Brain pericyte (primary cell): ENCODE results near the gene RHBDD1.

Experiments used
- DNase-seq: peaks from one replicate; pipeline ENCODE4 v3.0.0-alpha.2; 2012; ENCODE audit warnings: low read depth, low spot score

RHBDD1 gene

DNA sequence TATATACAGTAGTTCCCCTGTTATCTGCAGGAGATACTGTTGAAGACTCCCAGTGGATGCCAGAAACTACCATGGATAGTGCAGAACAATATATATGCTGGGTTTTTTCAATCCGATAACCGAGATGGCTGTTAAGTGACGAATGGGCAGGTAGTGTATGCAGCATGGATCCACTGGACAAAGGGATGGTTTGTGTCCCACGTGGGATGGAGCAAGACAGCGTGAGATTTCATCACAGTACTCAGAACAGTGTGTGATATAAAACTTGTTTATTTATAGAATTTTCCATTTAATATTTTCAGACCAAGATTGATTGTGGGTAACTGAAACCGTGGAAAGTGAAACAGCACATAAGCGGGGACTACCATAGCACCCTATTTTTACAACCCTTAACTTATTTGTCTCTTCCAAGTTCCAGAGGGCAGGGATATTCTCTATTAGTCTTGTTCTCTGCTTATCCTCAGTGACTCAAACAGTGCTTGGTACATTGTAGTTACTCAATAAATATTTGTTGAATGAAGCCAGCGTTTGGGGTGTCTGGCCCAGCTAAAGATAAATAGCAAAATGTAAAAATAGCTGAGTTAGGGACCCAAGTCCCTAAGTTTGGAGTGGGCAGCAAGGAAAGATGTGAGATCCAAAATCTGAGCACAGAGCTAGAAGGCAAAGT lies 50.0 kb downstream of the RHBDD1 start:
- DNase-seq, result no peak

- DNase-seq, result no peak
Observed at GRCh38 chr2:226887940-226888339, 52.1 kb downstream of the RHBDD1 start.

GRCh38 chr2:226888378-226888965 lies 52.6 kb downstream of the RHBDD1 start:
- DNase-seq, result no peak

- DNase-seq, result no peak
Observed at GRCh38 chr2:226888971-226889370, 53.1 kb downstream of the RHBDD1 start.

DNA sequence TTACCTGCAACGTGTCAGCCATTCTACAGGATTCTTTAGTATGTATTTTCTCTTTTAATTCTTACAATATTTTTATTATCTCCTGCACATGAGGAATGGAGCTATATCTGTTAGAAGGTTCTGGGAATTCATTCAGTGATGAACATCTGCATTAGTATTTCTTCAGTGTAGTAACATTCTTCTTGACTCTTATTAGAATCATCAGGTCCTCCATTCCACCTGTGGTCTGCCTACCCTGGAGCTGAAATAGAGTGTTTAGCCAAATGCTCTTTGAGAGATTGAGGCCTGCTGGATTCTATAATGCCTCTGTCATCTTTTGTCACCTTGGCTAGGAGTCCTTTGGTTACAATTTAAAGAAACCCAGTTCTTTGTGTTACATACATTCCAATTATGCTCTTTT lies 54.4 kb downstream of the RHBDD1 start:
- no peak for DNase-seq

DNA sequence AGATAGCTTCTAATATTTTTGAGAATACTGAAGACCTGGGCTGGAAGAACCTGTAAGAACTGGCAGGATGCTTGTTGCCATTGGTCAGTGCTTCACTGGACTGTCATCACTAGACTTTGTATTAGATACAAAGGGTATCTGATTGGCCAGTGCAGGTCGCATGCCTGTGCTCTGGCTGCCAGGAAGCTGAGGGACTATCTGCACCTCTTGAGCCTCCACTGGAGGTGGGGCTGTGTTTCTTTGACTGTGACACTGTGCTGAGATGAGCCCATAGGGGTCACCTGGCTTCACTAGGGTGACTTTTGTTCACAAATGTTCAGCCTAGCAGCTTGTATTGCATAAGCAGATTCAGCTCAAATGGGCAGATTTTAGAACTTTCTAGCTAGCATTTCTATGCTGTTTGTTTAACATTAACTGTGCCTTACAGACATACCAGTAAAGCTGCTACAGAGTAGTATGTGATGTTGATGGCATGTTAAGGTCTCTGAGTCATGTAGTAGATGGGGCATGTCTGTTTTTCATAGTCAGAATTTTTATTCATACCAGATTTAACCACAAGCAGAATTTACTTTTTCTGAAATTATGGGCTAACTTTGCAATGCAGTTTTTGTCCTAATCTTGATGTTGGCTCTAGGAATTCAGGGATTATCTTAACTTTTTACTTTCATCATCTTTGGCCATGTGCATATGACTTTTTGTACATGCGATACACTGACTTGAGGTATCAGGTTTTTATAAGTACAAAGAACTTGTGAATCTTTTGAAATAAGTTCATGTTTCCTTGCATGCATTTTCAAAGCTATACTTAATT lies 56.1 kb downstream of the RHBDD1 start:
- peak; percentile 62 for DNase-seq

DNA sequence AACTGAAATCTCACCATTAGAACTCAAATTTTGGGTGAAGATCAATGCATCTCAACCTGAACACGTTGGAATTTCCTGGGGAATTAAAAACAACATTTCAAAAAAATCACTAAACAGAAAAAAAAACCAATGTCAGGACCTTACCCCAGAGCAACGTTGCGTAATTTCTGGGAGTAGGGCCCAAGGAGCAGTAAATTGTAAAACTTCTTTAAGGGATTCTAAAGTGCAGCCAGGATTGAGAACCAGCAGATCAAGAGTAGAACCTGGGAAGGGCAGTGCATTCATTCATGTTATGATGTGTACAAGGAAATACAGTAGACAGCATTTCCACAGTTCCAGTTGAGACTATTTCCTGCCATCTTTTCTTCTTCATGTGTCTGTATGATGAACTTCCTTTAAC lies 56.9 kb downstream of the RHBDD1 start:
- DNase-seq, result no peak

- no peak for DNase-seq
Observed at GRCh38 chr2:226893216-226893615, 57.4 kb downstream of the RHBDD1 start.

GRCh38 chr2:226894752-226895151 lies 58.9 kb downstream of the RHBDD1 start:
- DNase-seq, result no peak

DNA sequence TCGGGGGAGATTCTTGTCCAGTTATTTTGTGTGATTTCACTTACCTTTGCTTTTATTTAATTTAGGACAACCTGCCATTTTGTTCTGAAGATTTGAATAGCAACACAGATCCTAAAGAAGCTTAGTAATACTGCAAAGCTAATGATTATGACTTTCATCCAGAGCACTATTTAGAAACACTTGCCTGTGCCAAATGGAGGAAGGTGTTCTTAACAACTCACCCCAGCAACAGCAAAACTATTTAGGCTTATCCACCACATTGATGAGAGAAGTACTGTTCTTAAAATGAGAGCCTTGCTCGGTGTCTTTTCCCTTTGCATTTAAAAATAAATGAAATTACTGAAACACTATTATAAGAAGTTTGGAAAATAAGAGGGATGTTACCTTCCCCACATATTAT lies 59.7 kb downstream of the RHBDD1 start:
- DNase-seq, result no peak

DNA sequence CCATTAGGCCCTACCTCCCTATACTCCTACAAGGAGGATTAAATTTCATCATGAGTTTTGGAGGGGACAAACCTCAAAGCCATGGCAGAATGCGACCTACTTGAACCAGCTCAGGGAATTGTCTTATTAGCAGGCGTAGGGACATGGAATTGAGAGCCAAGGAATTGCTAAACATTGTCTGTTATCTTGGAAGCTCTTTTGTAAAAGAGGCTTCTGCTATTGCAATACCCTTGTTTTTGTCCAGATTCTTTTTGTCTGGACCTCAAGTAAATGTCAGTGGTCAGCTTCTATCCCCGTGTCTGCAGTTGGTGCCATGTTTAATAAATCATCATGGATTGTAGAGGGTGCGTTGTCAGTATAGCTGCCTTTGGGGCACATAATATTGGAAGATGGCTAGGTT lies 62.3 kb downstream of the RHBDD1 start:
- no peak for DNase-seq

- no peak for DNase-seq
Observed at GRCh38 chr2:226898897-226899296, 63.0 kb downstream of the RHBDD1 start.

DNA sequence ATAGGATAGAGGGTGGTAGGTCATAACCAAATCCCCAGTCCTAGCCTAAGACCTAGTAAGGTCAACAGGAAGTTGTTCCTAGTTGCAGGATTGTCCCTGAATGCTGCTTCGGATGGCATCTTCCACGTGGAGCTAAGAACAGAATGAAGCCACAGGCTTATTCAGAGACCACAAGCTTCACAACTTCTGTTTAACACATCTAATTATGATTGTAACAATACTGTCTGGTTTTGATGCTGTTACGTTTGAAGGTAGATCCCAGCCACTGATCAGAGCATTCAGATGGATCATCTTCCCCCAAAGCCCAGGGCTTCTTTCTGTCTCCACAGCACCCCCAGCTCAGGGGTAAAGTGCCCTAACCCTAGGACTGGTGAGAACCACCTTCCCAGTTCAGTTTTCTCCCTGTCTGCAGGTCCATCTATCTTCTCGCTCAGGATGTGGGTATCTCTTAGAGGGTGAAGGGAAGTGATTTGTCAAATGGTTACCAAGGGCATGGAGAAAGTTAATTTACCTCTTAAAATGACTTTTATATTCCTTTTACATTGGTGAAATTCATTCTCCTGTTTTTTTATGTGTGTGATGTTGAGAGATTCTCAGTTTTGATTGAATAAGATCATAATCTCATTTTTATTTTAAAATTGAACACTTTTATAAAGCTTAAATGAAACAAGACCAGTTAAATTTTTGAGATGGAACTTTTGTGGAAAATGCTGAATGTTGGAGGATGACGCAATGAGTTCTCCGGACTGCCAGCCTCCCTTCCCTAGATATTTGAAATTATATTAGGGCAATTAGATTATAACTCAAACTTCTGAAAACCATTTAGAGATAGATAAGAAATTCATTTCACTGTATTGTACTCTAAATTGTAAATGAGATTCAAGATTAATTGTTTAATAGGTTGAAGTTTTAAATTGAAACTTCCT lies 66.5 kb downstream of the RHBDD1 start:
- no peak for DNase-seq

DNA sequence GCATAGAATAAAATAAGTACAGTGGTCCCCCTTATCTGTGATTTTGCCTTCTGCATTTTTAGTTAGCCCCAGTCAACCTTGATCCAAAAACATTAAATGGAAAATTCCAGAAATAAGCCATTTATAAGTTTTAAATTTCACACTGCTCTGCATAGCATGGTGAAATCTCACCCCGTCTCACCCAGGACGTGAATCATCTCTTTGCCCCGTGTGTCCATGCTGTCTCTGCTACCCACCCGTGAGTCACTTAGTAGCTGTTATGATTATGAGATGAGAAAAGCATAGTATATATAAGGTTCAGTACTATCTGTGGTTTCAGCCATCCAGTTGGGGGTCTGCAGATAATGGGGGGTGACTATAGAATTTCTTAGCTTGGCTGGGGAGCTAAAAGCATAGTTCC lies 67.3 kb downstream of the RHBDD1 start:
- peak; percentile 29 for DNase-seq

DNA sequence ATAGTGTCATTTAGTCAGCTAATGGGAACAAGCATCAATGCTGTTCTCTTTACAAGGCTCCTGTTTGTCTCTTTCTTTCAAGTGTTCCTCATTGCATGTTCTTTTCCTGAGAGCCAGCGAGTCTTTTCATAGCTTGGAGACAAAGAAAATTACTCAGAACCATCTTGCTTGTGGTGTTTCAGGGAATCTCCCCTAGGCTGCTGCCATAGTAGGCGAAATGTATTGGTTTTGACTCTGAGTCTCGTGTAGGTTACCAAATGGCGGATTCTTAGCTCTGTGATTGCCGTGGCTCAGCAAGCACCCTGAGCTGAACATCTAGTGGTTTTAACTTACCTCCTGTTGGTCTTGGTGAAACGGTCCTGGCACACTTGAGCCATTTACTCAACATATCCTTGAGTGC lies 68.7 kb downstream of the RHBDD1 start:
- DNase-seq, result no peak

DNA sequence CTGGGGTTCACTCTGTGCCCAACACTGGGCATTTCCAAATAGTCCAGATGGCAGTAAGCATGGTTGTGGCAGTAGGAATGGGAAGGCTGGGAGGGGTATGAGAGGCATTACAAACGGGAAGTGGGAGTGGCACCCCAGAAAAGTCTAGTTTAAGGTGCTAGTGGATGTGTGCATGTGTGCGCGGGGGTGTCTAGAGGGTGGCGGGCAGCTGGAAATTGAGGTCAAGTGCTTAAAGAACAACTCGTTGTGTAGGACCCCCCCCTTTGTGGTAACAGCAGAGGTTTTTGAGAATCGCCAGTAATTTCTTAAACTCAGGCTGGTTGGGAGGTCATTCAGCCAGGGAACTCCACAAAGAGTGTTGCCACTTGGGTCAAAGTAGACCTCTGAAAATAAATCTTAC lies 69.9 kb downstream of the RHBDD1 start:
- no peak for DNase-seq

DNA sequence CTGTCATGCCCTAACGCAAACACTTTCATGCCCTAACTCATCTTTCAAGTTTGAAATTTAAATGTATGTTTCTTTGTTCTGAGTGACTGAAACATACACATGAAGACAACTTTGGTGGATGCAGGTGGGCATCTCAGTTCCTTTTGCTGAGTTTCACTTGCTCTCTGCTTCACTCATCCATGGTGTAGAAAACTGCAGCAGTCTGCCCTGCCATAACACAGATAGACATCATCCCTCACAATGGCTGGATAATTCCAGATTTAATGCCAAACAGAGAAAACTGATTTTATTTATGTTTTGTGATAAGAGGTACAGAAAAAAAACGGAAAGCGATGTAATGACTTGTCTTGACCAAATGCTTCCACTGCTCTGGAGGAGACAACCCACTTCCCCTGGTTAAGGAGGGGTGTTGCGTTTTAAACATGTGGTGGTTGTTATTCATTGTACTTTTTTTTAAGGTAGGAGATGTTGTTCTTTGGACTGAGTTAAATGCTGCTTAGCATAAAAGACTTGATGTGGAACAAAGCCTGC lies 70.4 kb downstream of the RHBDD1 start:
- DNase-seq, result no peak

DNA sequence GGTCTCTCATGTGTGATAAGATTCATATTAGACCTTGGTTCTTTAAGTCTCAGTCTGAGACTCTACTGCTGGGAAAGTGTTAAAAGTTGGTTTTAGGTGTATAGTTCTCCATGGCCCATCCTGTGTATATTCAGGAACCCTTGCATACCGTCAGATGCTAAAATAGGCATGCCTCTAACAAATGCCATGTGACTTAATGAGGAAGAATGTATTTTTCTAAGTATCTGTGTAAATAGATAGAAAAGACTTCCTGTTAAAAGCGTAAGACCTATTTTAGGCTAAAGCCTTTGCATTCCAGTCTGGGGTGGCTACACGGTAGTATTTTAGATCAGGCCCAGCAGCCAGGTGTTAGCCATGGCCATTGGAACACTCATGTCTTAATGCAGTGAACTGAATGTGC lies 73.3 kb downstream of the RHBDD1 start:
- no peak for DNase-seq

GRCh38 chr2:226909836-226910235 lies 74.0 kb downstream of the RHBDD1 start:
- DNase-seq, result no peak

- no peak for DNase-seq
Observed at GRCh38 chr2:226910384-226910783, 74.5 kb downstream of the RHBDD1 start.

DNA sequence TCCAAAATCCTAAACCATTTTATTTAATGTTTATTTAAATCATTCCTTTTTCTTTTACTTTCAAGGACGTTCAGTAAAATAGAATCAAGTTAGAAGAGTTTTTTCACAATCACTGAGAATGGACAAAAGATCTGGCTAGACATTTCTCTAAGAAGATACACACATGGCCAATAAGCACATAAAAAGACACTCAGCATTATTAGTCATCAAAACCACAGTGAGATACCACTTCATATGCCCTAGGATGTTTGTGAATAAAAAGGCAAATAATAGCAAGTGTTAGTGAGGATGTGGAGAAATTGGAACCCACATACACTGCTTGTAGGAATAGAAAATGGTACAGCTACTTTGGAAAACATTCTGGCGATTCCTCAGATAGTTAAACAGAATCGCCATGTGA lies 76.1 kb downstream of the RHBDD1 start:
- DNase-seq, result no peak

DNA sequence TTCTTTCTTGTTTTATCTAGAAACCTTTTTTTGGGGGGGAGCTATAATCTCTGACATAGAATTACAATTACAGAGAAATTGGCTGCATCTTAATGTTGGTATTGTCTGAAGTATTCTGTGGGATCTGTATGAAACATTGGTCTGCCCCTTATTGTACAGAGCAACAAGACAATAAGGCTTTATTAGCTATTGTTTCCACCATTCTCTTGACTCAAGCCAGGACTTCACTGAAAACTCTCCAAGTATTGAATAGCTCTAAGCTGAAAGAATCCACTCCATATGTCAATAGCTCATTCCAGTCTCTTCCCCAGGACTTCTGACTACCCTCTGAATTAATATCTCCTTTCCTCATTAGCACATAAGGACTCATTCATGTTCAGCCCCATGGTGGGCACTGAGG lies 77.8 kb downstream of the RHBDD1 start:
- no peak for DNase-seq
